AG10803 (cell line): Measurements from ENCODE around the gene TTYH3.

Experiments used
- DNase-seq: peaks from one replicate; pipeline ENCODE4 v3.0.0; 2010; ENCODE audit warnings: low read depth
- H3K4me3 ChIP-seq: 2 replicates; pipeline ENCODE4 v1.5.1; 2011; ENCODE audit warnings: mild to moderate bottlenecking, low read length, control low read depth
- TF ChIP-seq, protein P1 (sequence below): conservative IDR thresholded peaks from 2 replicates; pipeline ENCODE4 v1.5.1; 2011; ENCODE audit warnings: mild to moderate bottlenecking, low read length, control low read depth, inconsistent platforms

The TTYH3 gene

GRCh38 chr7:2699289-2699620, 67.5 kb downstream of the TTYH3 start:
- TF ChIP-seq, protein P1, sequence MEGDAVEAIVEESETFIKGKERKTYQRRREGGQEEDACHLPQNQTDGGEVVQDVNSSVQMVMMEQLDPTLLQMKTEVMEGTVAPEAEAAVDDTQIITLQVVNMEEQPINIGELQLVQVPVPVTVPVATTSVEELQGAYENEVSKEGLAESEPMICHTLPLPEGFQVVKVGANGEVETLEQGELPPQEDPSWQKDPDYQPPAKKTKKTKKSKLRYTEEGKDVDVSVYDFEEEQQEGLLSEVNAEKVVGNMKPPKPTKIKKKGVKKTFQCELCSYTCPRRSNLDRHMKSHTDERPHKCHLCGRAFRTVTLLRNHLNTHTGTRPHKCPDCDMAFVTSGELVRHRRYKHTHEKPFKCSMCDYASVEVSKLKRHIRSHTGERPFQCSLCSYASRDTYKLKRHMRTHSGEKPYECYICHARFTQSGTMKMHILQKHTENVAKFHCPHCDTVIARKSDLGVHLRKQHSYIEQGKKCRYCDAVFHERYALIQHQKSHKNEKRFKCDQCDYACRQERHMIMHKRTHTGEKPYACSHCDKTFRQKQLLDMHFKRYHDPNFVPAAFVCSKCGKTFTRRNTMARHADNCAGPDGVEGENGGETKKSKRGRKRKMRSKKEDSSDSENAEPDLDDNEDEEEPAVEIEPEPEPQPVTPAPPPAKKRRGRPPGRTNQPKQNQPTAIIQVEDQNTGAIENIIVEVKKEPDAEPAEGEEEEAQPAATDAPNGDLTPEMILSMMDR: no peak
- DNase-seq: no peak
- H3K4me3 ChIP-seq: no peak overlapping the region

- H3K4me3 ChIP-seq: no peak overlapping the region
- no peak for DNase-seq
- TF ChIP-seq, protein P1: no peak
These were observed 68.5 kb downstream of the TTYH3 start for GRCh38 chr7:2700141-2700850.

DNA sequence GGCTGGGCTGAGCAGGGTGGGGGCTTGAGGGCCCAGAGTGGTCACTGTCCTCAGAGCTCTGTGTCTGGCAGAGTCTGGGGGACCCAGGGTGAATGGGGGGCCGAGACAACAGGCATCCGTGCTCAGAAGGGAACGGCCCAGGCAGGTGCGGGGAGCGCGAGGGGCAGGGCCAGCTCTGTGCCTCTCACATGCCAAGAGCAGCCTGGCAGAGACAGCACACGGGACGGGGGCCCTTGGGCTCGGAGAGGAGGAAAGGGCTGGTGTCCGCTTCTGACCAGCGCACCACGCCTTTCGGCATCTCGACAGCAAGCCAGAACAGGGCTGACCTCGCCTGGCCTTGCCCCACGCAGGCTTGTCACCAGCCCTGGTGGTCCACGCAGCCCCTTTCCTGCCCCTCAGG, 69.6 kb downstream of the TTYH3 start:
- H3K4me3 ChIP-seq: no peak overlapping the region
- DNase-seq: no peak
- TF ChIP-seq, protein P1: no peak

DNA sequence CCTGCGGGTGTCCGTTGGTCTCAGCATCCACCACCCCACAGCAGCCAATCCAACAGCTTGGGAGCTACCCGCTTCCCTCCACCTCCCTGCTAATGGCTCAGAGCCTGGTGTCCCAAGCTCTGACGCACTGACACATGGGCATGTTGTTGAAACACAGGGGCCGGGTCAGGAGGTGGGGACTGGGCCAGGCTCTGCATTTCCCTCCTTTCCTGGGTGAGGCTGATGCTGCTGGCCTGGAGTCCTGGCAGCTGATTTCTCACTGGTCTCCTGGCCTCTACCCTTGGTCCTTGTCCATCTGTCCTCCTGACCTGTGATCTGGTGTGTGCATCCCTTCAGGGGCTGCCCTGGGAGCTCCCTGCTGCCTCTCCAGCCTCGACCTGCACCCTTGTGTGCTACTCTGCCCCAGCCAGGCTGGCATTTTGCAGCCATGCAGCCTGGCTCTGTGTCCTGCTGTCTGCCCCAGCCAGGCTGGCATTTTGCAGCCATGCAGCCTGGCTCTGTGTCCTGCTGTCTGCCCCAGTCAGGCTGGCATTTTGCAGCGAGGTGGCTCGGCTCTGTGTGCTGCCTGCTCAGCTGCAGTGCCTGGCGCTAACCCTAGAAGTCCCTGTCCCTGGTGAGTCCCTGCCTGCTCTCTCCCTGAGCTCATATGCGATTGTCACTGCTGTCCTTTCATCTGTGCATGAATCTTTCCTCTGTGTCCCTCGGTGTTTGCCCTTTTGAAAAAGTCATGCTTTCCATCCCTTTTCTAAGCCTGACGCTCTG, 70.2 kb downstream of the TTYH3 start:
- TF ChIP-seq, protein P1: no peak
- DNase-seq: peak; percentile 74
- no peak overlapping the region for H3K4me3 ChIP-seq

DNA sequence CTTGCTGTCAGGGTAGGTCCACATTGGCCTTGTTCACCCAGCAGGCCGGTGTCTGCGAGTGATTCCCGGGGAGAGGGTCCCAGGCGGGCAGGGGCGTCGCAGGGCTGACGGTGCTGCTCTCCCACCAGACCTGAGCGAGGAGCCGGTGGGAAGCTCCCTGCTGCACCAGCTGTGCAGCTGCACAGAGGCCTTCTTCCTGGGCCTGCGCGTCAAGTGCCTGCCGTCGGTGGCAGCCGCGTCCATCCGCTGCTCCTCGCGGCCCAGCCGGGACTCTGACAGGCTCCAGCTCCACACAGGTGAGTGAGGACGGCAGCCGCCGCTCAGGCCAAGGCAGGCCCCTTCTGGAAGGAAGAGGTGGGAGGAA, 70.8 kb downstream of the TTYH3 start:
- TF ChIP-seq, protein P1: no peak
- no peak overlapping the region for H3K4me3 ChIP-seq
- DNase-seq: no peak

- DNase-seq: no peak
- TF ChIP-seq, protein P1: no peak
- H3K4me3 ChIP-seq: no peak overlapping the region
These were observed 73.7 kb downstream of the TTYH3 start for GRCh38 chr7:2705371-2706096.
